Stimulated activated CD8-positive, alpha-beta memory T cell treated with anti-CD3 and anti-CD28 coated beads, Interleukin-4, amount 100 ng/mL, for 1 hour (primary cell): ENCODE data around the gene CDHR5.

Experiments
- DNase-seq, 2 donors: peaks; one replicate each; pipeline ENCODE4 v3.0.0-alpha.2; 2020; ENCODE audit warnings: low read depth in 2 of 2, low spot score in 1 of 2

The CDHR5 gene

GRCh38 chr11:568306-569157, 56.2 kb downstream of the CDHR5 start:
- DNase-seq: peak; percentile 71 to 83

GRCh38 chr11:567629-568292, 57.0 kb downstream of the CDHR5 start:
- DNase-seq: no peak

- DNase-seq: no peak
These were observed 57.6 kb downstream of the CDHR5 start for GRCh38 chr11:567011-567628.
